Spleen (tissue), 7 donors: Measurements from ENCODE around the gene IRX2.
A peak's percentile ranks its signal among the peaks of the same experiment; 100 is the strongest.

ENCODE experiments used
- POLR2A ChIP-seq, 3 donors: fragments of 450-650 bp; IDR thresholded peaks; one replicate each; pipeline ENCODE4 v1.5.1; 2017; ENCODE audit warnings: antibody characterized with exemption in 3 of 3, mild to moderate bottlenecking in 1 of 3
- POLR2AphosphoS5 ChIP-seq, 3 donors: sonication (generic); formaldehyde crosslinking; IDR thresholded peaks; one replicate each; pipeline ENCODE4 v1.5.1; 2017; ENCODE audit warnings: antibody characterized with exemption in 3 of 3
- TF ChIP-seq, protein P1 (sequence below), 11 experiments: fragments of 200-600 bp in 7 of 11; fragments of 450-650 bp in 4 of 11; sonication (generic) in 4 of 11; IDR thresholded peaks in 8 of 11; conservative IDR thresholded peaks in 3 of 11; 1 replicate in 7 of 11; 2 replicates in 4 of 11; pipeline versions ENCODE4 v1.4.0 to v1.8.0; 2016 to 2021; ENCODE audit warnings: antibody characterized with exemption in 11 of 11, inconsistent platforms in 4 of 11, mild to moderate bottlenecking in 1 of 11
- donor health status: DM: no; HTN: no; CAD: no; lungs with moderate emphysema.
- donor health status: DM: no; HTN: no; CAD: no.
- donor health status: DM: no; HTN: no; CAD: no.

DNA sequence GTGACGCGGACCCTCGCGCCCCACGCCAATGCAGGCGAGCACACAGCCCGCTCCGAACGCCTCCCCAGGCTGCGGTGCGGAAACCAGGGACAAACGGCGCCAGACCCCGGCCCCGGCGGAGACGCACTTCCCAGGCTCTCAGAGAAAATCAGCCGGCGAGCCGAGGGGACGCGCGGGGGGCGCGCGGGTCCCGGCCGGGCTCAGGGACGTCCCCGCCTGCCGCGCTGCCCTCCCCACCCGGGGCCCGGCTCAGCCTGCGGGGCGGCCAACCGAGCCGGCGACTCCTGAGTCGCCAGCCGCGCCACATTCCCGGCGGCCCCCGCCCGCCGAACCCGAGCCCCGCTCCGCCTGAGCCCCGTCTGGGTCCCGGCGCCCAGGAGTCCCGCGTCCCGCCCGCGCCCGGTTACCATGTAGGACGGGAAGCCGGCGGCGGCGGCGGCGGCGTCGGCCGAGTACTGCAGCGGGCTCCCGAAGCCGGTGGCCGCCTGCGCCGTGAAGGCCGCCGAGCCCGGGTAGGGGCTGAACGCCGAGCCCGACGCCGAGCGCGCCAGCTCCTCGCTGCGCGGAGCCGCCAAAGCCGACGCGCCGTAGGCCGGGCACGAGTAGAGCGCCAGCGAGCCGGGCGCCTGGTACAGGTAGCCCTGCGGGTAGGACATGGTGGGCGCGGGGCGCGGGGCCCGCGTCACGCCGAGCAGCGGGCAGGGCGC is 566 bp downstream of the IRX2 start:
- TF ChIP-seq, protein P1, sequence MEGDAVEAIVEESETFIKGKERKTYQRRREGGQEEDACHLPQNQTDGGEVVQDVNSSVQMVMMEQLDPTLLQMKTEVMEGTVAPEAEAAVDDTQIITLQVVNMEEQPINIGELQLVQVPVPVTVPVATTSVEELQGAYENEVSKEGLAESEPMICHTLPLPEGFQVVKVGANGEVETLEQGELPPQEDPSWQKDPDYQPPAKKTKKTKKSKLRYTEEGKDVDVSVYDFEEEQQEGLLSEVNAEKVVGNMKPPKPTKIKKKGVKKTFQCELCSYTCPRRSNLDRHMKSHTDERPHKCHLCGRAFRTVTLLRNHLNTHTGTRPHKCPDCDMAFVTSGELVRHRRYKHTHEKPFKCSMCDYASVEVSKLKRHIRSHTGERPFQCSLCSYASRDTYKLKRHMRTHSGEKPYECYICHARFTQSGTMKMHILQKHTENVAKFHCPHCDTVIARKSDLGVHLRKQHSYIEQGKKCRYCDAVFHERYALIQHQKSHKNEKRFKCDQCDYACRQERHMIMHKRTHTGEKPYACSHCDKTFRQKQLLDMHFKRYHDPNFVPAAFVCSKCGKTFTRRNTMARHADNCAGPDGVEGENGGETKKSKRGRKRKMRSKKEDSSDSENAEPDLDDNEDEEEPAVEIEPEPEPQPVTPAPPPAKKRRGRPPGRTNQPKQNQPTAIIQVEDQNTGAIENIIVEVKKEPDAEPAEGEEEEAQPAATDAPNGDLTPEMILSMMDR (IDR thresholded peaks at IDR 0.05 in 8 of 11, conservative IDR thresholded peaks at IDR 0.05 in 3 of 11): peak in 1 of 11 experiments; percentile 5
- no peak for TF ChIP-seq POLR2A (IDR thresholded peaks at IDR 0.05)
- no peak for TF ChIP-seq POLR2AphosphoS5 (IDR thresholded peaks at IDR 0.05)
